HEK293 (cell line): ENCODE results near the gene TAS2R4.
"Not testable (repeated sequence)": the region's sequence is repeated elsewhere in the genome, so short reads cannot be mapped to it uniquely, and the experiment has no call there.

Experiments
- HOXC10 ChIP-seq: sonication (generic); formaldehyde crosslinking; IDR thresholded peaks from 2 replicates; pipeline ENCODE4 v1.8.1; 2023; ENCODE audit warnings: mild to moderate bottlenecking, missing genetic modification reagents
- KLF1 ChIP-seq: fragments of 450-650 bp; formaldehyde crosslinking; IDR thresholded peaks from 2 replicates; pipeline ENCODE4 v1.5.1; 2016; ENCODE audit warnings: missing biosample characterization, missing genetic modification characterization
- SETDB1 ChIP-seq: IDR thresholded peaks from one replicate; pipeline ENCODE4 v1.6.1; 2017; ENCODE audit warnings: mild to moderate bottlenecking, low read length, moderate library complexity, mixed read lengths; ENCODE audit not compliant: insufficient read length
- ZNF19 ChIP-seq: fragments of 450-650 bp; formaldehyde crosslinking; IDR thresholded peaks from 2 replicates; pipeline ENCODE4; 2016; ENCODE audit warnings: missing biosample characterization, missing genetic modification characterization, low read depth
- ZNF311 ChIP-seq: fragments of 450-650 bp; formaldehyde crosslinking; IDR thresholded peaks from 2 replicates; pipeline ENCODE4 v1.5.1; 2017; ENCODE audit warnings: missing biosample characterization, missing genetic modification characterization, borderline replicate concordance
- ZNF544 ChIP-seq: fragments of 450-650 bp; formaldehyde crosslinking; IDR thresholded peaks from 2 replicates; pipeline ENCODE4 v1.5.0; 2017; ENCODE audit warnings: missing biosample characterization, missing genetic modification characterization
- ZNF596 ChIP-seq: fragments of 450-650 bp; IDR thresholded peaks from 2 replicates; pipeline ENCODE4 v1.5.0; 2018; ENCODE audit warnings: missing biosample characterization, mild to moderate bottlenecking, missing genetic modification characterization, moderate library complexity
- ZNF843 ChIP-seq: fragments of 450-650 bp; formaldehyde crosslinking; IDR thresholded peaks from 2 replicates; pipeline ENCODE4 v1.5.1; 2016; ENCODE audit warnings: missing biosample characterization, missing genetic modification characterization
- TF ChIP-seq, protein P1 (sequence below): fragments of 450-650 bp; formaldehyde crosslinking; IDR thresholded peaks from 2 replicates; pipeline ENCODE4 v1.5.1; 2016; ENCODE audit warnings: missing biosample characterization, missing genetic modification characterization

DNA sequence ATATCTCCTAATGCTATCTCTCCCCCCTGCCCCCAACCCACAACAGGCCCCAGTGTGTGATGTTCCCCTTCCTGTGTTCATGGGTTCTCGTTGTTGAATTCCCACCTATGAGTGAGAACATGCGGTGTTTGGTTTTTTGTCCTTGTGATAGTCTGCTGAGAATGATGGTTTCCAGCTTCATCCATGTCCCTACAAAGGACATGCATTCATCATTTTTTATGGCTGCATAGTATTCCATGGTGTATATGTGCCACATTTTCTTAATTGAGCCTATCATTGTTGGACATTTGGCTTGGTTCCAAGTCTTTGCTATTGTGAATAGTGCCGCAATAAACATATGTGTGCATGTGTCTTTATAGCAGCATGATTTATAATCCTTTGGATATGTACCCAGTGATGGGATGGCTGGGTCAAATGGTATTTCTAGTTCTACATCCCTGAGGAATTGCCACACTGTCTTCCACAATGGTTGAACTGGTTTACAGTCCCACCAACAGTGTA lies 6.3 kb upstream of the TAS2R4 start:
- TF ChIP-seq, protein P1, sequence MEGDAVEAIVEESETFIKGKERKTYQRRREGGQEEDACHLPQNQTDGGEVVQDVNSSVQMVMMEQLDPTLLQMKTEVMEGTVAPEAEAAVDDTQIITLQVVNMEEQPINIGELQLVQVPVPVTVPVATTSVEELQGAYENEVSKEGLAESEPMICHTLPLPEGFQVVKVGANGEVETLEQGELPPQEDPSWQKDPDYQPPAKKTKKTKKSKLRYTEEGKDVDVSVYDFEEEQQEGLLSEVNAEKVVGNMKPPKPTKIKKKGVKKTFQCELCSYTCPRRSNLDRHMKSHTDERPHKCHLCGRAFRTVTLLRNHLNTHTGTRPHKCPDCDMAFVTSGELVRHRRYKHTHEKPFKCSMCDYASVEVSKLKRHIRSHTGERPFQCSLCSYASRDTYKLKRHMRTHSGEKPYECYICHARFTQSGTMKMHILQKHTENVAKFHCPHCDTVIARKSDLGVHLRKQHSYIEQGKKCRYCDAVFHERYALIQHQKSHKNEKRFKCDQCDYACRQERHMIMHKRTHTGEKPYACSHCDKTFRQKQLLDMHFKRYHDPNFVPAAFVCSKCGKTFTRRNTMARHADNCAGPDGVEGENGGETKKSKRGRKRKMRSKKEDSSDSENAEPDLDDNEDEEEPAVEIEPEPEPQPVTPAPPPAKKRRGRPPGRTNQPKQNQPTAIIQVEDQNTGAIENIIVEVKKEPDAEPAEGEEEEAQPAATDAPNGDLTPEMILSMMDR (tag by site-specific recombination): not testable (repeated sequence)
- not testable (repeated sequence) for TF ChIP-seq KLF1; ZNF311 (tag by site-specific recombination); ZNF19; ZNF596 (tag by site-specific recombination); ZNF544 (tag by site-specific recombination); HOXC10 (CRISPR knock-in tag); SETDB1; ZNF843
